Measurements from ENCODE around the gene WBP1L. TPM values are rescaled to one million over a fixed set of nuclear protein-coding genes. Genes with fewer than 3 reads are reported as not detected.
A peak's percentile ranks its signal among the peaks of the same experiment; 100 is the strongest.

The WBP1L gene
- total and polyA plus RNA-seq, 2 of the 13 experiments (the other 11 are each of a cell fraction or from before 2014, with no cell fraction given): 8.3 to 12.3 TPM

GRCh38 chr10:102729029-102730026, 14.4 kb upstream of the WBP1L start (continued):
- TF ChIP-seq ZFP91 (CRISPR knock-in tag; IDR thresholded peaks at IDR 0.05; ENCODE audit: borderline replicate concordance): peak; percentile 40; the same call in 1 of the 2 replicates
- TF ChIP-seq TMF1 (CRISPR knock-in tag; IDR thresholded peaks at IDR 0.05; ENCODE audit: low read depth): no peak
- TF ChIP-seq NONO (IDR thresholded peaks at IDR 0.05): no peak
- no peak for TF ChIP-seq NONO (CRISPR knock-in tag; conservative IDR thresholded peaks at IDR 0.05)
- TF ChIP-seq SP140L (CRISPR knock-in tag; IDR thresholded peaks at IDR 0.05; ENCODE audit: borderline replicate concordance): no peak
- no peak for TF ChIP-seq TP53 (CRISPR knock-in tag; conservative IDR thresholded peaks at IDR 0.05)
- TF ChIP-seq ETS1 (CRISPR knock-in tag; IDR thresholded peaks at IDR 0.05): no peak
- TF ChIP-seq PRDM10 (CRISPR knock-in tag; IDR thresholded peaks at IDR 0.05; ENCODE audit: low read depth): 0 out of 2 replicates have a peak, but pooled peaks have one; percentile 29
- 0 out of 2 replicates have a peak, but pooled peaks have one; percentile 13 for TF ChIP-seq PPARG (CRISPR knock-in tag; conservative IDR thresholded peaks at IDR 0.05)
- no peak for TF ChIP-seq SUZ12 (IDR thresholded peaks at IDR 0.05; ENCODE audit: low read depth, low read length)
- no peak for TF ChIP-seq SNAPC4 (CRISPR knock-in tag; IDR thresholded peaks at IDR 0.05)
- TF ChIP-seq ZBTB34 (CRISPR knock-in tag; IDR thresholded peaks at IDR 0.05): no peak
- TF ChIP-seq ZNF547 (CRISPR knock-in tag; IDR thresholded peaks at IDR 0.05): no peak
